HG03457 (cell line): ENCODE data around the gene SMIM5.

Experiments
- ATAC-seq: cut with Tn5 transposase; IDR thresholded peaks from one replicate; pipeline ENCODE4 v1.9.1; 2021; ENCODE audit warnings: moderate number of reproducible peaks; ENCODE audit not compliant: unreplicated experiment

The SMIM5 gene

GRCh38 chr17:75639327-75639726, 6.1 kb downstream of the SMIM5 start:
- ATAC-seq = no peak

- no peak for ATAC-seq
Measured at GRCh38 chr17:75639771-75640555, 6.7 kb downstream of the SMIM5 start.

GRCh38 chr17:75640556-75641119, 7.4 kb downstream of the SMIM5 start:
- no peak for ATAC-seq

GRCh38 chr17:75641343-75641742, 8.1 kb downstream of the SMIM5 start:
- no peak for ATAC-seq

- ATAC-seq = no peak
Measured at GRCh38 chr17:75642182-75642783, 9.0 kb downstream of the SMIM5 start.

- ATAC-seq = no peak
Measured at GRCh38 chr17:75642784-75643642, 9.8 kb downstream of the SMIM5 start.

- ATAC-seq = no peak
Measured at GRCh38 chr17:75643643-75644017, 10.4 kb downstream of the SMIM5 start.

GRCh38 chr17:75645501-75645888, 12.3 kb downstream of the SMIM5 start:
- ATAC-seq = no peak

GRCh38 chr17:75645889-75646637, 12.8 kb downstream of the SMIM5 start:
- ATAC-seq = peak; percentile 44

- ATAC-seq = no peak
Measured at GRCh38 chr17:75646638-75646992, 13.4 kb downstream of the SMIM5 start.

- no peak for ATAC-seq
Measured at GRCh38 chr17:75647061-75647460, 13.8 kb downstream of the SMIM5 start.

GRCh38 chr17:75647921-75648320, 14.7 kb downstream of the SMIM5 start:
- no peak for ATAC-seq

GRCh38 chr17:75649687-75650086, 16.5 kb downstream of the SMIM5 start:
- no peak for ATAC-seq

GRCh38 chr17:75650874-75651273, 17.6 kb downstream of the SMIM5 start:
- ATAC-seq = no peak

GRCh38 chr17:75652341-75652740, 19.1 kb downstream of the SMIM5 start:
- no peak for ATAC-seq

GRCh38 chr17:75652934-75653549, 19.8 kb downstream of the SMIM5 start:
- no peak for ATAC-seq

GRCh38 chr17:75654176-75654575, 20.9 kb downstream of the SMIM5 start:
- no peak for ATAC-seq

- no peak for ATAC-seq
Measured at GRCh38 chr17:75658237-75658636, 25.0 kb downstream of the SMIM5 start.

GRCh38 chr17:75661531-75661930, 28.3 kb downstream of the SMIM5 start:
- no peak for ATAC-seq

GRCh38 chr17:75662511-75662910, 29.3 kb downstream of the SMIM5 start:
- ATAC-seq = no peak
